CD4-positive, alpha-beta T cell treated with Interleukin-17A for 4 hours (primary cell): ENCODE data around the gene FPGS.
"Not testable (repeated sequence)": the region's sequence is repeated elsewhere in the genome, so short reads cannot be mapped to it uniquely, and the experiment has no call there.

Source experiments
- DNase-seq: peaks from one replicate; pipeline ENCODE4 v3.0.0-alpha.2; 2020; ENCODE audit warnings: mixed read lengths

The FPGS gene, protein sequence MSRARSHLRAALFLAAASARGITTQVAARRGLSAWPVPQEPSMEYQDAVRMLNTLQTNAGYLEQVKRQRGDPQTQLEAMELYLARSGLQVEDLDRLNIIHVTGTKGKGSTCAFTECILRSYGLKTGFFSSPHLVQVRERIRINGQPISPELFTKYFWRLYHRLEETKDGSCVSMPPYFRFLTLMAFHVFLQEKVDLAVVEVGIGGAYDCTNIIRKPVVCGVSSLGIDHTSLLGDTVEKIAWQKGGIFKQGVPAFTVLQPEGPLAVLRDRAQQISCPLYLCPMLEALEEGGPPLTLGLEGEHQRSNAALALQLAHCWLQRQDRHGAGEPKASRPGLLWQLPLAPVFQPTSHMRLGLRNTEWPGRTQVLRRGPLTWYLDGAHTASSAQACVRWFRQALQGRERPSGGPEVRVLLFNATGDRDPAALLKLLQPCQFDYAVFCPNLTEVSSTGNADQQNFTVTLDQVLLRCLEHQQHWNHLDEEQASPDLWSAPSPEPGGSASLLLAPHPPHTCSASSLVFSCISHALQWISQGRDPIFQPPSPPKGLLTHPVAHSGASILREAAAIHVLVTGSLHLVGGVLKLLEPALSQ

DNA sequence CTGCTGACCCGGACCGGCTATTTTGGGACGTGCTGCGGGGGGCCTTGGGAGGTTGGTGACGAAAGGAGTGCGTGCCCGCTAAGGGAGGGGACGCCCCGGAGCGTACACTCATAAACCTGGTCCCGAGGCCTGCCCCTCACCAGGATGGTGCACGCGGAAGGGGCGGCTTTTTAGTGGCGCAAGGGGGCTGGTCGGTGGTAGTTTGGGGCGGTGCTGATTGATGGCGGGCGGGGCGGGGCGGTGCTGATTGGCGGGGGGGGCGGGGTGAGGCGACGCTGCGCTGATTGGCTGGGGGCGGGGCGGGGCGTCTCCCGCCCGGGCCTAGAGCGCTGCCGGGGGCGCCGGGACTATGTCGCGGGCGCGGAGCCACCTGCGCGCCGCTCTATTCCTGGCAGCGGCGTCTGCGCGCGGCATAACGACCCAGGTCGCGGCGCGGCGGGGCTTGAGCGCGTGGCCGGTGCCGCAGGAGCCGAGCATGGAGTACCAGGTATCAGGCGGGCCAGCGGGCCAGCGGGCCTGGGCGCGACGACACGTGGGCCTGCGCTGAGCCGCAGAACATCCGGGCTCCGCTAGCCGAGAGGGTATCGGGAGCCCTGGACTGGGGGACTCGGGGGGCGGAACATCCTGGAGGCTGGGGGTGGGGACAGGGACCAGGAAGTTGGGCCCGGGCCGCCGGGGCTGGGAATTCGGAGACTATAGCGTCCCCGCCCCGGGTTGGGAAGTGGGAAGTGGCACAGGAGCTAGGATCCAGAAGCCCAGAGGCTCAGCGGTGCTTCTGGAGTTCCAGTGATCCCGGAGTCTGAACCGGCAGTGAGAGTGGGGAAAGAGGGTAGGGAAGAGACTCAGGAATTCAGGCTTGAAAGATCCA is at the start of gene FPGS:
Gene FPGS, plus strand, starts transcription at position 307 of the 868 bp plus-strand sequence. Its CDS starts 43 bp downstream, at position 350.
- peak; percentile 91 for DNase-seq

DNA sequence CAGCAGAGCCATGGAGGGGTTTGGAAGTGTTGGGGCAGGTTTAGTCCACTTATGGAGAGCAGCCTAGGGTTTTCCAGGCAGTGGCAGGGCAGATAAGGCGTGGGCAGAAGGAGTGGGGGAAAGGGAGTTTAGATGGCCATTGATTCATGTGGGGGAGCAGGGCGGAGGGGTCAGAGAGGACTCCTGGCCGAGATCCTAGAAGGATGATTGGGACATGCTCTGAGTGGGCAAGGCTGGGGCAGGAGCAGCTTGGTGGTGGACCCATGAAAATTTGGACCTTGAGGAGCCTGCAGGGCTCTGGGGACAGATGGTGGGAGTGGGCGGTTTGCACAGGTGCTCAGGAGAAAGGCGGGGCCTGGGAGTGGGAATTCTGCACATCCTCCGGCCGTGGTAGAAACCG is 49.5 kb upstream of the FPGS start:
- DNase-seq: no peak

DNA sequence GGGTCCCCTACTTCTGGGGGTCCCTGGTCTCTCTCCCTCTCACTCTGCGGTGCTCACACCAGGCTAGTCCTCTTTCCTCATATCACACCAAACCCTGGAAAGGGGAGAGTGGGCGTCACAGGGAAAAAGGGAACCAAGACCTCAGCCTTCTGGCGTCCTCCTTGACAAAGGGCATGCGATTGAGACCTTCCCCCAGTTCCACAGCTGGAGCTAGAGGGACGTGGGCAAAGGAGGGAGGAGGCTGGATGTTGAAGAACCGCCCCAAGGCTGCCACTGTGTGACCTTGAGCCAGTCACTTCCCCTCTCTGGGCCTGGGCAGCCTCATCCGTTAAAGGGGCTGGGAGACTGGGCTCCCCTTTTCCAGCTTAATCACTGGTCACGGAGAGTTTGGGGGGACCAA is 49.1 kb upstream of the FPGS start:
- no peak for DNase-seq

DNA sequence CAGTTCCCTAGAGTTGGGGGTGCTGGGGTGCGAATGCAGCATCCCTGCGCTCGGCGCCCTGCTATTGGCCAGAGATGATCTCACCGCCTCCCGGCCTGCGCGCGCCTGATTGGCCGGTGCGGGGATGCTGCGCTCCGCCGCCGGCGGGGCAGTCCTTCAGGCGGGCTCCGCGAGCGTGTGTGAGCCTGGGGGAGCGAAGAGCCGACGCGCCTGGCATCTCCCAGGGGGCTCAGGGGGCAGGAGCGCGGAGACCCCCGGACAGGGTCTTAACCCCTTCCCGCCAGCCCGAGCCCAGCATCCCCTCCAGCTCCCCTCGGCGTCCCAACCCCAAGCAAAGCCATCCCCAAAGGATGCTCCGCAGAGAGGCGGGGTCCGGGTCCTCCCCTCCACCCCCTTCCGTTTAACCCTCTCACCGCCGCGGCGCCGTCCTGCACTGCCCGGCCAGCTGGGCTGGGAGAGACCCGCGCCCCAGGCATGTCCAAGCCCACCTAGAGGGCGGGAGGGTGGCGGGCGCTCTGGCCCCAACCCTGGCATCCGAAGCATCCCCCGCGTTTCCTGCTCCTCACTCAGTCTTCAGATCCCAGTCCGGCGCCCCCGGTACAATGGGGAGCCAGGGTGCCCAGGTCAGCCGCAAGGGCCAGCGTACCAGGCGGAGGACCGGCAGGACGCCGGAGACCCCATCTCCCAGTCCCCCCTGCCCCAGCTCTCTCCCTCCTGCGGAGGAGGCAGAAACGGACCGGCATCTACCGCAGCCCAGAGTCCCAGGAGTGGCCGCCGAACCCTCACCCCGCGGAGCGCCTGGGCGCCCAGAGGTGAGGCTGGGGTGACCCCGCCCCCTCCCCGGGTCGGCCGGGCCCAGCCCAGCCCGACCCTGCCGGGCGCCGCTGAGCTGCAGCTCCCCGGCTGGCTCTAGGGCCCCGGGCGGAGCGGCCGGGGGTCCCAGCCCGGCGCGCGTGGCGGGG is 48.3 kb upstream of the FPGS start:
- DNase-seq: no peak

DNA sequence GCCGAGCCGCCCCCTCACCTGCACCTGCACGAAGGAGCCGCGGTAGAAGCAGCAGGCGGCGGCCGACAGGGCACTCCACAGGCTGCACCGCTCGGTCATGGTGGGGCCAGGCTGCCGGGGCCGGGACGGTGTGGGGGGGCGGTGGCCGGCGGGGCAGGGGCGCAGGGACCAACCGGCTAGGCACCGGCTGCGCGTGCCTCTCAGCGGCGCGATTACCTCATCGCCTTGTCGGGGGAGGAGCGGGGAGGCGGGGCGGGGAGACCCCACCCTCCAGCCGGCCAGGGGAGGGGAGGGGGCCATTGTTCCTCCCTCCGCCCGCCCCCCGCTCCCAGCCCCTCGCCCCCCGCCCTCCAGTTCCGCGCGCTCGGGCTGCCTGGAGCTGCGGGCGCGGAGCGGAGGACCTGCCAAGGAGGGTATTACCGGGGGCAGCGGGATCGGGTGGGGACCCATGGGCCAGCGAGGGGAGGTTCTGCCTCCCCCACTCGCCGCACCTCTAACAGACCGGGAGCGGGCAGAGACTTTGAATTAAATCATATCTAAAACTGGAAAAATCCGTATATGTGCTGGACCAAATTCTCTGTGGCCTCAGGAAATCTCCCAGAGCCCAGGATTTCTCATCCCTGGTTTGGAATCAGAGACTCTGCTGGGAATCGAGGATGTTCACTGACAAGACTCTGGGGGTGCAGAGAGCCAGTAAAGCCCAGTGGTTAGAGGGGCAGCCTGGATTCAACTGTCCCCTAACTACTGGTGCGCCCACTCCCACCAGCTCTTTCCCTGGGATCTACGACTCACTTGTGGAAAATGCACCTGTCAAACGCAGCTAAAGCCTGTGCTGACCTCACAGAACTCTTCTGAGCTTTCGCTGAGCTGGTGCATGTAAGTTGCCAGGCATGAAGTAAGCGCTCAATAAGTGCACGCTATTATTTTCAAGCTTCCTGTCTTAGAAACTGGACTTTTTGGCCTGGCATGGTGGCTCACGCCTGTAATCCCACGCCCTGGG is 47.3 kb upstream of the FPGS start:
- no peak for DNase-seq

DNA sequence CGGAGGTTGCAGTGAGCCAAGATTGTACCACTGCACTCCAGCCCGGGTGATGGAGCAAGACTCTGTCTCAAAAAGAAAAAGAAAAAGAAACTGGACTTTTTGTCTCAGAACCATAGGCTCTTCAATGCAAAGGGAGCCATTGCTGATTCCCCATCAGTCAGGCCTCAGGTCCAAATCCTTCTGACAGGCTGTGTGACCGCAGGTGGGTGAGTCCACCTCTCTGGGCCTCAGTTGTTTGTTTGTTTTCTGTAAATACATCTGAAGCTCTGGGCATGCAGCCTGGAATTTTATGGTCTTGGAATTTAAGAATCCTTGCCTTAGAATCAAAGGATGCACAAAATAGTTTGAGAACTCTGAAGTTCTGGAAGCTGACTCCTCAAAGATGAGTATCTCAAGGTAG is 46.4 kb upstream of the FPGS start:
- no peak for DNase-seq

DNA sequence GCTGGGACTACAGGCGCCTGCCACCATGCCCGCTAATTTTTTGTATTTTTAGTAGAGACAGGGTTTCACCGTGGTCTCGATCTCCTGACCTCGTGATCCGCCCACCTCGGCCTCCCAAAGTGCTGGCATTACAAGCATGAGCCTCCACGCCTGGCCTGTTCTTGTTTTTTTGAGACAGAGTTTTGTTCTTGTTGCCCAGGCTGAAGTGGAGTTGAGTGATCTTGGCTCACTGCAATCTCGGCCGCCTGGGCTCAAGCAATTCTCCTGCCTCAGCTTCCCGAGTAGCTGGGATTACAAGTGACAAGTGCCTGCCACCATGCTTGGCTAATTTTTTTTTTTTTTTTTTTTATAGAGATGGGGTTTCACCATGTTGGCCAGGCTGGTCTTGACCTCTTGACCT is 45.9 kb upstream of the FPGS start:
- DNase-seq: not testable (repeated sequence)

DNA sequence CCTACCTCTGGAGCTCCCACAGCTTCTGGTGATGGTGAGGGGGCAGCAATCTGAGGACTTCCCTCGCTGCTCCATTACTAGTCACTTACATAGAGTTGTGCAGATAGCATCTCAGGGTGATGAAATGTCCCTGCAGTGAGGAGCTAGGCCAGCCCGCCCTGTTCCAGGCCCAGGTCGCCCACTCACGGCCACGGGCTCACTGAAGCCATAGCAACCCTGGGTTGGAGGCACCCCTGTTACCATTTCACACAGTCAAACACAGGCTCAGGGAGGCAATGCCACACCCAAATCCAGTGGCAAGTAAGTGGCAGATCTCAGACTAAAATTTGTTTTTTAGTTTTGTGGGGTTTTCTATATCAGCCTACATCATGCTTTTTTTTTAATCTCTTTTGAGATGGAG is 43.8 kb upstream of the FPGS start:
- DNase-seq: no peak

DNA sequence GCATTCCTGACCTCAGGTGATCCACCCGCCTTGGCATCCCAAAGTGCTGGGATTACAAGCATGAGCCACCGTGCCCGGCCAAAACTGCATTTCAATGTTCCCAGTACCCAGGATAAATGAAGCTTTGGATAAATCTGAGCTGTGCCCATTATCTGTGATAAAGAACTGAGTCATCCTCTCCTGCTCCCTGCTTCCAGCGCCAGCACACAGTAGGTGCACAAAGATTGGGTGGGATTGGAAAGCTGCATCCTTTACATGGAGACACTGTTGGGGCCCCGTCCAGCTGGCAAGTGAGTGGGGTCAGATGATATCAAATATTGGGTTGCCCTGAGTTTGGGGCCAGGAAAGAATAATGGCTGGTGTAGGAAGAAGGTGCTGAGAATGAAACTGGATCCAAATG is 41.6 kb upstream of the FPGS start:
- DNase-seq: no peak

DNA sequence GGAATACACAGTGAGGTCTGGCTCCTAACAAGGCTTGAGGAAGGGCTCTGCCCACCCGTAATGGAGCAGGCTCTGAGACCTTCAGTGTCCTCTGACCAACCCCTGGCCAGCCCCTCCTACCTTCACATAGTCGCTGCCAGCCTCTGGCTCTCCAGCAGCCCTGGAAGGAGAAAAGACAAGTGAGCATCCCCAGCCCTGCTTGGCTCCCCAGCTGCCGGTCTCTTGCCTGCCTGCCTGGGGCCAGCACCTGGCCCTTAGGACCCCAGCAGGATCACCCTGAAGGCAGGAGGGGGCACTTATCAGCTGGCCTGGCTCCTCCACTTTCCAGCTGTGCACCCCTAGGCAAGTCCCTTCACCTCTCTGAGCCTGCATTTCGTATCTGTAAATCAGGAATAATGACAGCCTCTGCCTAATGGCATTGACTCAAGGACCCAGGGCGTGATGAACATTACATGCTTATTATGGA is 41.2 kb upstream of the FPGS start:
- no peak for DNase-seq

DNA sequence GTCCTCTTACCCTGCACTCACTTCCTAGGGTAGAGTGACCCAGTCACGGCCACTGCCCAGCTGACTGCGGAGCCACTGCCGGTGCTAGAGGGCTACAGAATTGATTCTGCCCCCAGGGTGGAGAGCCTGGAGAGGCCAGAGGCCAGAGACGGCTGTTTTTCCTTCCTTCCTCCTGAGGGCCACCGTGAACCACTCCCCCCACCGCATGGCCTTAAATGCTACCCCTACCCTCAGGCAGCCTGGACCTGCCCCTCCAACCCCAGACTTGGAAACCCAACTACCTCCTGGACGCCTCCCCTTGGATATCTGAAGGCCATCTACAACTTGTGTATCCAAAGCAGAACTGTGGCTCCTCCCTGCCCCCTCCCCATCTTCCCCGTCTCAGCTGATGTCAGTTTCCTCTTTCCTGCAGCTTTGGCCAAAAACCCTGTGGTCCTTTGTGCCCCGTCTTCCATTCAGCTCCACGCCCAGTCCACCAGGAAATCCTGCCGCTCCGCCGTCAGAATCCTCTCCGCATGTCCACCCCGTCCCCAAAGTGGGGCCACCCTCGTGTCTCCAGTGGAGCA is 40.5 kb upstream of the FPGS start:
- no peak for DNase-seq

DNA sequence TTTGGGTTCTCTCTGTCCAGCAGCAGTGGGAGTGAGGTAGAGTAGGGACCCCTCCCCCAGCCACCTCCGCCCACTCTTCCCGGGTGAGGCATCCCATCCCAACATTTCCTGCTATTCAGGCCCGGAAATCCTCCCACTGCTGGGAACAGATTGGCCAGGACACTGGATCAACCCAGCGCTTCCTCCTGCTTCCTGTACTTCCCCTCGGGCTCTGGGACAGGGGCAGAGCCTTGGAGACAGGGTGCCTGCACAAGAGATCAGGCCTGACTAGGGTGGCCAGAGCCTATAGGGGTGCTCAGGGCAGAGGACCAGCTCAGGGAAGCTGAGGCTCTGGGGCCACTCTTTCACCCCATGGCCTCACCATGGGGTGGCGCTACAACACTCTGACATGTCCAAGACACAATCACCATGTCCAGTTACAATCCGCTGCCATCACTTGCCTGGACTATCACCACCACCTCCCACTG is 38.7 kb upstream of the FPGS start:
- peak; percentile 62 for DNase-seq

DNA sequence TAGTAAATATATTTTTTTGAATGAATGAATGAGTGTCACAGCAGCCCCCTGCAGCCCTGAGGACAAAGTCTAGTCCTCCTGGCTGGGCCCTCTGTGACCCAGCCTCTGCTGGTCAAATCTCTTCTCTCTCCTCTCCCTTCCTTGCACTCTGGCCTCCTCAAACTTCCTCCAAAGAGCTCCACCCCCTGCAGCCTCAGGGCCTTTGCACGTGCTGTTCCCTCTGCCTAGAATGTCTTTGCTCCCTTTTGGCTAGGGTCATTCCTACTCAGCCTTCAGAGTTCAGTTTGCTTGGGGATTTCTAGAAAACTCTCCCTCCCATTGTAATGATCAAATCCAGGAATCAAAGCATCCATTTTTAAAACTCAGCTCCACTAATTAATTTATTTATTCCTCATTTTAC is 37.3 kb upstream of the FPGS start:
- no peak for DNase-seq

DNA sequence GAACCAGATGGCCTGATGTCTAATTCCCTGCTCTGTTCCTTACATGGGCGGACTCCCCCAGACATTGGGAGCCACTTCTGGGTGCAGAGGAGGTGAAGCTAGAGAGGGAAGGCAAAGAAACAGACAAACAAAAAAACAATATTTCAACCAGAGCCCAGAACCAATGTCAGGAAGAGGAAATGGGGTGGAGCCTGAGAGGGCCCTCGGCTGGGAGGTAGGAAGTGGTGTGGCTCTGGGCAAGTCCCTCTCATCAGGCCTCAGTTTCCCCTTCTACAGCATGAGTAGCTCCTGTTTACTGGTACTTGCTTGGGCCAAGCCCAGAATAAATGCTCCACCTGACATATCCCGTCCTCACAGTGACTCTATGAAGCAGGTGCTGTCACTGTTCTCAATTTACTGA is 35.3 kb upstream of the FPGS start:
- DNase-seq: peak; percentile 54

DNA sequence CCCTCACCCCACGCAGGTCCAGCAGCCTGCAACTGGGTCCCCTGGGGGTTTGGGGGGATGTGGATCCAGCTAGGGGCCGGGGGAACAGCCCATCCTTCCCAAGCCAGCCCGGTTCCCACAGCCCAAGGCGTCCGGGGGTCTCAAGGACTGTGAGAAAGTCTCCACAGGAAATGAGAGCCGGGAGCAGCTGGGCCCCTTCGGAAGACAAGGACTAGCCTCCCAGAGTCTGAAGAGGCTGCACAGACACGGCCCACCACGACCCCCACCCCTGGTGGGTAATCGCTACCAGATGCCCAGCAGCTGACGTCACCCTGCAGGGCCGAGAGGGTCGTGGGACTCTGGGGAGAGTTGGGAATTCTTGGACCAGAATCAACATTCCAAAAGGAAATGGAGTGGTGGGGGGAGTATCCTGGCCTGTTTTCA is 34.8 kb upstream of the FPGS start:
- DNase-seq: no peak

DNA sequence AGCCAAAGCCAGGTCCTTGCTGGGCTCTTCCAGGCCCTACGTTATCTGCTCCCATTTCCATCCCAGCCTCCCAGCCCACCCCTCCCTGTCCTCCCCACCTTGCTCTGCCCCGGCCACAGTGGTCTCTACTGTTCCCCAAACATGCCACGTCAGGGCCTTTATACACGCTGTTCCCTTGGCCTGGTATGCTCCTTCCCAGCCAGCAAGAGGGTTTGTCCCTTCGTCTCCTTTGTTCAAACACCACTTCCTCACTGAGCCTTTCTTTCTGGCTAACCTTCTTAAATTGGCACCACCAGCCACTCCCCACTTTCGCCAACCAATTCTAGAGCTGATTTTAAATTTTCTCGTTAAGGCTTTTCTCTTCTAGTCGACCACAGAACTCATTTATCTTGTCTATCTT is 34.0 kb upstream of the FPGS start:
- no peak for DNase-seq

DNA sequence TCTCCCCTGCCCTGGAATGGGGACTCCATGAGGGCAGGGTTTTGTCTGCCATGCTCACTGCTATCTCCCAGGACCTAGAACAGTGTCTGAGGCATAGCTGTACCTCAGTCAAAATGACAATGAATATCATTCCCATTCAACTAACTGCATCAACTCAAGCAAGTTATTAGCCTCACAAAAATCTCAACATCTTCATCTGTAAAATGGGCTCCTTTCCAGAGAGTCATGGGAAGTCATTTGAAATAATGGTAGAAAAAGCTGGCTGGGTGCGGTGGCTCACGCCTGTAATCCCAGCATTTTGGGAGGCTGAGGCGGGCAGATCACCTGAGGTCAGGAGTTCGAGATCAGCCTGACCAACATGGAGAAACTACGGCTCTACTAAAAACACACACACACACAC is 33.6 kb upstream of the FPGS start:
- no peak for DNase-seq

DNA sequence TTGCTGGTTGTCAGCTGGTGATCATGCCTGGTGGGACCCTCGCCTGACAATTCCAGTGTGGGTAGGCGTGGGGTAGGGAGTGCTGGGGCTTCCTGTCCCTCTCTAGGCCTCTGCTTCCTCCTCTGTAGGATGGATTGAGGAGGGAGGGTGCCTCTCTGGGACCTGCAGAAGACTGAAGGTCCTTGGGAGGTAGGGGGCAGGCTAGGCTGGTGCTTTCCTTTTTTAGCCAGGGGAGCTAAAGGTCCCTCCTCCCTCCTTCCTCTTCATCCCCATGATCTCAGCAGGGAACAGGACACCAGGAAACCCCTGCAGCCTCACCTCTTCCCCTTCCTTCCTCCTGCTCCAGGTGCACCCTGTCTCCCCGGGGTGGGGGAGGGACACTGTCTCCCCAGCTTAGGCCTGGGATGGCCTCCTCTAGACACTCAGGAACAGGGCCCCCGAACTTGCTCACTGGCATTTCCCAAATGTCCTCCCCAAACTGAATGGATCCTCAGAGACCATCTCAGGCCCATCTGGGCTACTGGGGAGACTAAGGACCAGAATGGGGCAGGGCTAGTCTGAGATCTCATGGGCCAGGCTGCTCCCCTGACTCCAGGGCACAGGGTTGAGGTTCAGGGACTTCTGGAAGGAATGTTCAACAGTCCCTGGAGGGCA is 32.6 kb upstream of the FPGS start:
- DNase-seq: no peak

DNA sequence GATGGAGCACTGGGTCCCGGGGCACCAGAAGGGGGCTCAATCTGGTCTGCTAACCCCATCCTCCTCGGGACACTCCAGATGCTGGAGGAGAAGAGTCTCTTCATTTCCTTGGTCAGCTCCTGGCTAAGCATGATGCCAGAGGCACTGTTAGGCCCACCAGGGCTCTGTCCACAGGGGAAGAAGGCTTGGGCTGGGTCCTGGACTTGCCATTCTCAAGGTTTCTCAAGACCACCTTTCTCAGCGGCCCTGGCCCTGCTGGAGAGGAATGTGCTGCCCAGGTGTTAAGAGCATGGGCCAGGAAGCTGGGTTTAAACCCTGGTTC is 32.1 kb upstream of the FPGS start:
- no peak for DNase-seq

DNA sequence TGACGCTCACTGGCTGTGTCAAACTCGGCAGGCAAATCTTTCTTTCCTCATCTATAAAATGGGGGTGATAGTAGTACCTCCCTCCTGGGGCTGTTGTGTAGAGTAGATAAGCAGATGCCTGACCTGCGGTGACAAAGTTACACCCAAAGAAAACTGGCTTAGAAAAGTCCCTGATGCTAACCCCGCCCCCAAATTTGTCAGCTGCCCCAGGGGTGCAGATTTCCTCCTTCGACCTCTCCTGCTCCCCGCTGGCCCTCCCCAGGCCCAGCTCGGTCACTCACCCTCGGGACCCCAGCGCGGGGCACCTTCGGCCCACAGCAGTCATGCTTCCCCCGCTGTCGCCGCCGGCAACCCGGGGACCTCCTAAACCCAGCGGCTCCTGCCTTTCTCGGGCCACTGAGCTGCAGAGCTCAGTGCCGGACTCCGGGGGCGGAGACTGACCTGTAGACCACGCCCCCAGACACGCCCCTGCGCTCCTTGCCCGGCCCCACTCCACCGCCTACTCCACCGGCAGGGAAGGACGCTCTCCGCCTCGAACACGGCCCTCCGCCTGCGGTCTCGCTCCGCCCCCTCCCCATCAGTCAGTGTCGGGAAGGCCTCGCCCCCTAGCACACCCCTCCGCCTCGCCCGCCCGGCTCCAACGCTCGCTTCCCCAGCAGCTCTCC is 31.6 kb upstream of the FPGS start:
- peak; percentile 99 for DNase-seq
